ENCODE data around the gene FAM50B.

DNA sequence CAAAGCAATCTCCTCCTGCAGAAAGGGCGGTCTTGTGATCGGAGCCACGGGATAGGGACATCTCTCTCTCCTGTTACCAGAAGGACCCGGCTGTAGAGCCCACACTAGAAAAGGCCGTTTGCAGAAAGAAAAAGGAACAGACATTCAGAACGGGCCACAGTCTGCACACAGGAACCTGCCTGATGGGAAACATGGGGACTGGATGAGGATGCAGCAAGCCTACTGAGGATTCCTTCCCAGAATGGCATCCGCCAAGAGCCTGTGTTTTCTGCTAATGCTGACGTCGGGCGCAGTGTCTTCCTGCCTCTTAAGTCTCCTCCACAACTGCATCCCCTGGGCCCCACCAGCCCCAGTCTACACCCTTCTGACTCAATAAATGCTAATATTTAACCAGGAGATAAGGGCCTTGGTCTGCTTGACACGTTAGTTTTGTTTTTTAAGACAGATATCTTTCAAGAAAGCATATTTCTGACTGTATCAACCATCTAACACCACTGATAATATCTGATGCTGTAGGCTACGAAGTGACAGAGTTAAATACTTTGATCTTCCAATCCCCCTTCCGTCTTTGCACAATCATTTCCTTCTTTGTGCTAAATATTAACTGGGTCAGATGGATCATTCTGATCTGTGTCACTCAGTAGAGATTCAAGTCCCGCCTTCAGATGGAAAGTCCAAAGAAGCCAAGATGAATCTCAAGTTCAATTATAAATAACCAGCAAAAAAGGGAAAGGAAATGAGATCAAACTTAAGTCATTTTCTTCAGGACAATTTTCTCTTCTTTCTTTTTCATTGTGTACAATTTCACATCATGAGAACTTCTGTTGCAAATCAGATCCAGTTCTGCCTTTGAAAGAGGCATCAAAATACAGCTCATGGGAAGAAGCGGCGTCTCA lies 20.7 kb downstream of the FAM50B start:
- TF ChIP-seq GATA2 (IDR thresholded peaks at IDR 0.05; ENCODE audit: low read depth, low read length) = no peak
- TF ChIP-seq GATA3 (IDR thresholded peaks at IDR 0.05; ENCODE audit: low read depth, low read length) = no peak

Measured in SH-SY5Y (cell line).